ENCODE results near the gene KCNIP4. TPM values are rescaled to one million over a fixed set of nuclear protein-coding genes. Genes with fewer than 3 reads are reported as not detected.

The KCNIP4 gene
- total and polyA plus RNA-seq, 2 experiments from 2014 or later: 0.65 TPM; not detected in 1

GRCh38 chr4:20680736-20681135, 1267.8 kb downstream of the KCNIP4 start:
- 78 to 92% methylated on average over 1 of the region's 1 CpG for WGBS, 2 experiments (ENCODE audit: low coverage in 1 of 2, low lambda C conversion rate in 2 of 2, missing lambda C conversion rate in 2 of 2)
- Histone ChIP-seq H2AFZ (no peak overlapping the region), H3K4me1 (ENCODE audit: insufficient read depth) (no peaks in the 10 kb centered on the region), H3K9me2 (ENCODE audit: insufficient read depth) (no peaks in the 10 kb centered on the region), H3K36me3 (ENCODE audit: low read depth) (no peaks in the 10 kb centered on the region), H3K9ac (no peak overlapping the region), H3F3A (ENCODE audit: insufficient read depth) (no peaks in the 10 kb centered on the region), H3K27me3 (replicated peaks; ENCODE audit: insufficient read depth) (peaks cover 22% of the 10 kb centered on the region), H3K27ac (no peak overlapping the region), H3K4me2 (ENCODE audit: unreplicated experiment) (no peak overlapping the region), H4K20me1 (ENCODE audit: insufficient read depth) (no peaks in the 10 kb centered on the region), H3K9me3 (ENCODE audit: low read depth) (no peaks in the 10 kb centered on the region), H3K4me3 (no peak overlapping the region), H3K79me2 (ENCODE audit: insufficient read depth) (no peaks in the 10 kb centered on the region)
- DNase-seq: no peak
- TF ChIP-seq EZH2 (IDR thresholded peaks at IDR 0.05; ENCODE audit: insufficient read depth, poor library complexity, severe bottlenecking) (no peak), EZH2phosphoT487 (IDR thresholded peaks at IDR 0.05; ENCODE audit: insufficient read depth, low read depth) (no peak)
- in situ Hi-C loops (cut with MboI): loop anchor here (25.0 kb wide), 3 partner anchors 243 to 1993 kb away; no protein-coding TSS in a partner anchor

DNA sequence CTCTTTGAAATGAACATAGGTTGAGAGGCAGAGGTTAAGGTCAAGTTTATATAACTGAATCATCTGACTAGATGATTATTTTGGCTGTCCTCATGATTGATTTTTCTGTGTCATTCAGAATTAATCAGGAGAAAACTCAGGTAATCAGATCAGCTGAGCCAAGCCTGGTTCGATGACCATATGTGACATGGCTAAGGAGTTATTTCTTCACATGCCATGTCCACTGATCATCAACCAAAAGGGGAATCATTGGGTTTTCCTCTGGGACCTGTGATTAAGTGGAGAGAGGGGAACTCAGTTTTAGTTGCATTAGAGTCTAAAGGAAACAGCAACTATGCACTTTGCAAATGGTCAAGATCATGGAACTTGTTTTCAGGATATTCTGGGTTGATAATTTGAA, 1268.6 kb downstream of the KCNIP4 start:
- no peaks in the 10 kb centered on the region for H3K36me3 ChIP-seq (ENCODE audit: low read depth)
- no peak for TF ChIP-seq EZH2 (IDR thresholded peaks at IDR 0.05; ENCODE audit: insufficient read depth, poor library complexity, severe bottlenecking)
- no peak for TF ChIP-seq EZH2phosphoT487 (IDR thresholded peaks at IDR 0.05; ENCODE audit: insufficient read depth, low read depth)
- H3F3A ChIP-seq (ENCODE audit: insufficient read depth): no peaks in the 10 kb centered on the region
- peaks cover 22% of the 10 kb centered on the region for H3K27me3 ChIP-seq (replicated peaks; ENCODE audit: insufficient read depth)
- no peaks in the 10 kb centered on the region for H3K9me3 ChIP-seq (ENCODE audit: low read depth)
- peak; percentile 21 for DNase-seq
- no peak overlapping the region for H2AFZ ChIP-seq
- H4K20me1 ChIP-seq (ENCODE audit: insufficient read depth): no peaks in the 10 kb centered on the region
- H3K4me3 ChIP-seq: no peak overlapping the region
- H3K4me1 ChIP-seq (ENCODE audit: insufficient read depth): no peaks in the 10 kb centered on the region
- no peaks in the 10 kb centered on the region for H3K79me2 ChIP-seq (ENCODE audit: insufficient read depth)
- no peak overlapping the region for H3K4me2 ChIP-seq (ENCODE audit: unreplicated experiment)
- no peaks in the 10 kb centered on the region for H3K9me2 ChIP-seq (ENCODE audit: insufficient read depth)
- no peak overlapping the region for H3K9ac ChIP-seq
- no peak overlapping the region for H3K27ac ChIP-seq
- in situ Hi-C loops (cut with MboI): loop anchor here (25.0 kb wide), 3 partner anchors 243 to 1993 kb away; no protein-coding TSS in a partner anchor
- 28 to 32% methylated on average over 1 of the region's 1 CpG for WGBS, 2 experiments (ENCODE audit: low coverage in 1 of 2, low lambda C conversion rate in 2 of 2, missing lambda C conversion rate in 2 of 2)

Small RNA genes lying within 50 kb of the gene (microRNA-seq; reads per million reads assigned to microRNA genes)
- gene MIR7978 (ENCODE audit: borderline number of aligned reads): not detected

All from GM23248 (cell line).